ENCODE measurements around the gene MFAP2.
A peak's percentile ranks its signal among the peaks of the same experiment; 100 is the strongest.
"Not testable (repeated sequence)": the region's sequence is repeated elsewhere in the genome, so short reads cannot be mapped to it uniquely, and the experiment has no call there.

MFAP2 gene

DNA sequence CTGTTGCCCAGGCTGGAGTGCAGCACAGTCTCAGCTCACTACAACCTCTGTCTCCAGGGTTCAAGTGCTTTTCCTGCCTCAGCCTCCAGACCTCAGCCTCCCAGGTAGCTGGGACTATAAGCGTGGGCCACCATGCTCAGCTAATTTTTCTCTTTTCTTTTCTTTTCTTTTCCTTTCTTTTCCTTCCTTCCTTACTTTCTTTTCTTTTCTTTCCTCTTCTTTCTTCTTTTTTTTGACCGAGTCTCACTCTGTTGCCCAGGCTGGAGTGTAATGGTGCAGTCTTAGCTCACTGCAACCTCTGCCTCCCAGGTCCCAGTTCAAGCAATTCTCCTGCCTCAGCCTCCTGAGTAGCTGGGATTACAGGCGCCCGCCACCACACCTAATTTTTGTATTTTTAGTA, 16.3 kb downstream of the MFAP2 start:
- not testable (repeated sequence) for DNase-seq (ENCODE audit: low read depth in 1 of 2, low spot score in 1 of 2)

DNA sequence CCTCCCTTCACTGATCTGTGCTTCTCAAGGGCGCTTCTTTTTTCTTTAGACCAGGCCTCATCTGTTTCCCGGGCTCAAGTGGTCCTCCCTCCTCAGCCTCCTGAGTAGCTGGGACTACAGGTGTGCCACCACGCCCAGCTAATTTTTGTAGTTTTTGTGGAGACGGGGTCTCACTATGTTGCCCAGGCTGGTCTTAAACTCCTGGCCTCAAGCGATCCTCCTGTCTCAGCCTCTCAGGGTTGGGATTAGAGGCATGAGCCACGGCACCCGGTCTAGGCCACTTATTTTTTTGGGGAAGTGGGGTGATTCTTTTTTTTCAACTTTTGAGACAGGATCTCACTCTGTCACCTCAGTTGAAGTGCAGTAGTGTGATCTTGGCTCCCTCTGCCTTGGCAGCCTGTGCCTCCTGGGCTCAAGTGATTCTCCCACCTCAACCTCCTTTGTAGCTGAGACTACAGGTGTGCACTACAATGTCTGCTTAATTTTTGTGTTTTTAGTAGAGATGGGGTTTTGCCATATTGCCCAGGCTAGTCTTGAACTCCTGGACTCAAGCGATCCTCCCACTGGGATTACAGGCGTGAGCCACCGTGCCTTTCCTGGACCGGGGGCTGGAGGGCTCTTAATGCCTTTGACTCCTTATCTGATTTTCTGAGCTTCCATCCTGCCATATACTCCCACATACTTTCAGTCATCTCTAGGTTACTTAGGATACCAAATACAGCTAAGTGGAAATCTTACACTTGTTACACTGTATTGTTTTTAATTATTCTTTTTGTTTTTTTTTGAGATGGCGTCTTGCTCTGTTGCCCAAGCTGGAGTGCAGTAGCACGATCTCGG, 18.9 kb downstream of the MFAP2 start:
- no peak for DNase-seq (ENCODE audit: low read depth in 1 of 2, low spot score in 1 of 2)

- peak; percentile 56 to 69 for DNase-seq (ENCODE audit: low read depth in 1 of 2, low spot score in 1 of 2)
Measured at GRCh38 chr1:16960560-16961296, 19.7 kb downstream of the MFAP2 start.

- DNase-seq (ENCODE audit: low read depth in 1 of 2, low spot score in 1 of 2): no peak
Measured at GRCh38 chr1:16958475-16958874, 21.9 kb downstream of the MFAP2 start.

DNA sequence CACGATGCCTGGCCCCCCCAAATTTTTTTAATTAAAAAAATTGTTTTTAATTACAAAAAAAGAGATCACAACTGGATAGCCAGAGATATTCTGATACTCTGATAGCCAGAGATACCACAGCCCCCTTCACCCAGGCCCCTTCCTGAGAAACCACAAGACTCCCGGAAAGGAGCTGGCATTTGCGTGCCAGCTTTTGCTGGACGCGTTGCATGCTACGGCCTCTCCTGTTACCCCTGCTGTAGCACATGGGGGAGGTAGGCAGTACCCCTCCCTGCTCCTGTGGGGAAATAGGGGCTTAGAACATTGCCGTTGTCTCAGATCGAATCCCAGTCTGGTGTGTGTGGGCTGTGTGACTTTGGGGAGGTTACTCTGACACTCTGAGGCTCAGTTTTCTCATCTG, 22.7 kb downstream of the MFAP2 start:
- no peak for DNase-seq (ENCODE audit: low read depth in 1 of 2, low spot score in 1 of 2)

DNA sequence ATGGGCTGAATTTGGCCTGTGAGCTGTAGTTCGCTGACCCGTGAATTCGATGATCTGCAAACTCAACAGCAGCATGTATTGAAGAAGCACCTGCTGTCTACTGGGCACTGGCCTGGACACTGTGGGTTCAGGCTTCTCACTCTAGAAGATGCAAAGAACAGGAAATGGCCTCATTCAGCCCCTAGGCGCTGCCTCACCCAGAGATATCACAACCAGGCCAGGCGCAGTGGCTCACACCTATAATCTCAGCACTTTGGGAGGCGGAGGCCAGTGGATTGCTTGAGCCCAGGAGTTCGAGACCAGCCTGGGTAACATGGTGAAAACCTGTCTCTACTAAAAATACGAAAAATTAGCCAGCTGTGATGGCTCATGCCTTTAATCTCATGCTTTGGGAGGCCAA, 23.6 kb downstream of the MFAP2 start:
- no peak for DNase-seq (ENCODE audit: low read depth in 1 of 2, low spot score in 1 of 2)

- DNase-seq (ENCODE audit: low read depth in 1 of 2, low spot score in 1 of 2): no peak
Measured at GRCh38 chr1:16955186-16955585, 25.2 kb downstream of the MFAP2 start.

DNA sequence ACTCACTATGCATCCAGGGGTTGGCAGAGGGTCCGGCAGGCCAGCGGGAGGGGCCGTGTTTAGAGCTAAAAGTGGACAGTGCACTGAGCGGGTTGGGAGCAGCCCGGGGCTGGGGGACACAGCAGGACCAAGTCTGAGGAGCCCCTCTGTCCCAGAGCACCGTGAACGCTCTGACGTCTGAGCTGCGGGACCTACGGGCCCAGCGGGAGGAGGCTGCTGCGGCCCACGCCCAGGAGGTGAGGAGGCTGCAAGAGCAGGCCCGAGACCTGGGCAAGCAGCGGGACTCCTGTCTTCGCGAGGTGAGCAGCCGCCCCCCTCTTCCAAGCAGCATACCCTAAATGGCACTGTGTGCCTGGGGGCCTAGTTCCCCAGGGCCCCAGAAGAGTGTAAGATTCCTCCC, 25.8 kb downstream of the MFAP2 start:
- DNase-seq (ENCODE audit: low read depth in 1 of 2, low spot score in 1 of 2): no peak

DNA sequence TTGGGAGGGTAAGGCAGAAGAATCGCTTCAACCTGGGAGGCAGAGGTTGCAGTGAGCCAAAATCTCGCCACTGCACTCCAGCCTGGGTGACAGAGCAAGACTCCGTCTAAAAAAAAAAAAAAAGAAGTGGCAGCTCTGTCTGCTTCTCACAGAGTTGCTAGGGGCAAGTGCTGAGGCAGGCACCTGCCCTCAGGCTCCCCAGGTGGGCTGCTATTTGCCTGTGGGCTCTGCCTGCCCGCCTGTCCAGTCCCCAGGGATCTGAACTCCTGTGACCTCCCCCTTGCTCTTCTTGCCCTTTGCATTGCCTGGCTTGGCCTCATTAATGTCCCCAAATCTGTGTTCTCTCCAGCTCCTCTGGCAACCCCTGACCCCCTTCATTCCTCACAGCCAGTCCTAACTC, 28.0 kb downstream of the MFAP2 start:
- DNase-seq (ENCODE audit: low read depth in 1 of 2, low spot score in 1 of 2): not testable (repeated sequence)

DNA sequence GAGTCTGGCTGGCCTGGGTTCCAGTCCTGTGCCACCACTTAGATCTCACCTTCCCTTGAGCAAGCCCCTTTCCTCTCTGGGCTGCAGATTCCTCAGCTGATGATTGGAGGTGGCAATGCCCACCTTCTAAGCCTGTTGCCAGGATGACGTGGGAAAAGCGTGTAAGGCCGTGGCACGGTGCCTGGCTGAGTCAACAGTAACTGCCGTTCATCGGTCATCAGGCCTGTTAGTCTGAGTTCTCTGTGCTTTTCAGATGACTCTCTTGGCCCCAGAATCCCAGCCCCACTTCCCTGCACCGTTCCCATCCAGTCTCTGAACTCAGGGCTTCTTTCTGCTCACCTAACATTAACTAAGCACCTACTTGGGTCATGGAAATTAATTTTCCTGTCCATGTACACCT, 31.4 kb downstream of the MFAP2 start:
- not testable (repeated sequence) for DNase-seq (ENCODE audit: low read depth in 1 of 2, low spot score in 1 of 2)

- not testable (repeated sequence) for DNase-seq (ENCODE audit: low read depth in 1 of 2, low spot score in 1 of 2)
Measured at GRCh38 chr1:16948282-16948891, 32.0 kb downstream of the MFAP2 start.

DNA sequence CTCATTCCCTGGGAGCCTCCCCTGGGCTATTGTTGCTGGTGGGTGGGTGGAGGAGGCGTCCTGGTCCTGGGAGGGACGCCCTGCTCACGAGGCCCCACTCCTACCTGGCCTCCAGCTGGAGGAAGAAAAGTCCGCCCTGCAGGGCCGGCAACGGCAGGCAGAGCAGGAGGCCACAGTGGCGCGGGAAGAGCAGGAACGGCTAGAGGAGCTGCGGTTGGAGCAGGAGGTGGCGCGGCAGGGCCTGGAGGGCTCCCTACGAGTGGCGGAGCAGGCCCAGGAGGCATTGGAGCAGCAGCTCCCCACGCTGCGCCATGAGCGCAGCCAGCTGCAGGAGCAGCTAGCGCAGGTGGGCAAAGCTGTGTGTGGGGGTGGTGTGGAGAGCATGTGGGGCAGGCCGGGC, 33.8 kb downstream of the MFAP2 start:
- DNase-seq (ENCODE audit: low read depth in 1 of 2, low spot score in 1 of 2): no peak

- DNase-seq (ENCODE audit: low read depth in 1 of 2, low spot score in 1 of 2): not testable (repeated sequence)
Measured at GRCh38 chr1:16946185-16946584, 34.2 kb downstream of the MFAP2 start.

DNA sequence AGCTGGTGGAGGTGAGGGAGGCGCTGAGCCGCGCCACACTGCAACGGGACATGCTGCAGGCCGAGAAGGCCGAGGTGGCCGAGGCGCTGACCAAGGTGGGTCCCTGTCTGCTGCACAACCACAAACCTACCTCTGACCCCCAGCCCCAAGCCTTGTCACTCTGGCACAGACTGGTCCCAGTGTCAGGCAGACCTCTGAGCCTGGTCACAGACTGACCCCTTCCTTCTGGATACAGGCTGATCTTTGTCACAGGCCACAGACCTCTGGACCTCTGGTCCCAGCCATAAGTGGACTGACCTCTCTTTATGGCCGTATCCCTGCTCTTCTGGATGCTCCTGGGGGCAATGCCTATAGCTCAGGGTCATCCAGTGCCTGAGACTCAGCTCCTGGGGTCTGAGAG, 34.9 kb downstream of the MFAP2 start:
- not testable (repeated sequence) for DNase-seq (ENCODE audit: low read depth in 1 of 2, low spot score in 1 of 2)

GRCh38 chr1:16944038-16944437, 36.4 kb downstream of the MFAP2 start:
- DNase-seq (ENCODE audit: low read depth in 1 of 2, low spot score in 1 of 2): no peak

DNA sequence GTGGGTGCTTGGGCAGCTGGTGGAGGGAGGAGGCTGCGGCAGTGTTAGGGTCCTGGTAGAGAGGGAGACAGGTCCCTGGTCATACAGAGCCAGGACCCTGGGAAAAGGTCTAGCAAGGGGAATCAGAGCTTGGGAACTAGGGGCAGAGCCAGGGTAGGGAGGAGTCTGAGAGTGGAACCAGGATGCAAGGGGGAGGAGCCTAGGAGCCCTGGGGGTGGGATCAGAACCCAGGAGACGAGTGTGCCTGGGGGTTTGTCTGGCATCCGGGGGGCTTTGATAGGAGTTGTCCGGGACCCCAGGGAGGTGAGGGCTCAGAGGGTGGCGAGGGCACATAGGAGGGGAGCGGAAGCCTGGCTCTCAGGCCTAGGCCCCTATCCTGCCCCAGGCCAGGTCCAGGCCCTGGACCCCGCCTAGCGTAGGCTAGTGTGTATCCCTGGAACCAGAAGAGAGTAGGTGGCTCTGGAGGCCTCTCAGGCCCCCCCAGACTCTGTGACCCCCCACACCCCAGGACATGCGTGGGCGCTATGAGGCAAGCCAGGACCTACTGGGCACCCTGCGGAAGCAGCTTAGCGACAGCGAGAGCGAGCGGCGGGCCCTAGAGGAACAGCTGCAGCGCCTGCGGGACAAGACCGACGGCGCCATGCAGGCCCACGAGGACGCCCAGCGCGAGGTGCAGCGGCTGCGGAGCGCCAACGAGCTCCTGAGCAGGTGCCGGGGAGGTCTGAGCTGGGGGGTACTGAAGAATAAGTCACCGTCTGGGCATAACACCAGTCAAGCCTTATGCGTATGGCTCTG, 40.8 kb downstream of the MFAP2 start:
- DNase-seq (ENCODE audit: low read depth in 1 of 2, low spot score in 1 of 2): not testable (repeated sequence)

DNA sequence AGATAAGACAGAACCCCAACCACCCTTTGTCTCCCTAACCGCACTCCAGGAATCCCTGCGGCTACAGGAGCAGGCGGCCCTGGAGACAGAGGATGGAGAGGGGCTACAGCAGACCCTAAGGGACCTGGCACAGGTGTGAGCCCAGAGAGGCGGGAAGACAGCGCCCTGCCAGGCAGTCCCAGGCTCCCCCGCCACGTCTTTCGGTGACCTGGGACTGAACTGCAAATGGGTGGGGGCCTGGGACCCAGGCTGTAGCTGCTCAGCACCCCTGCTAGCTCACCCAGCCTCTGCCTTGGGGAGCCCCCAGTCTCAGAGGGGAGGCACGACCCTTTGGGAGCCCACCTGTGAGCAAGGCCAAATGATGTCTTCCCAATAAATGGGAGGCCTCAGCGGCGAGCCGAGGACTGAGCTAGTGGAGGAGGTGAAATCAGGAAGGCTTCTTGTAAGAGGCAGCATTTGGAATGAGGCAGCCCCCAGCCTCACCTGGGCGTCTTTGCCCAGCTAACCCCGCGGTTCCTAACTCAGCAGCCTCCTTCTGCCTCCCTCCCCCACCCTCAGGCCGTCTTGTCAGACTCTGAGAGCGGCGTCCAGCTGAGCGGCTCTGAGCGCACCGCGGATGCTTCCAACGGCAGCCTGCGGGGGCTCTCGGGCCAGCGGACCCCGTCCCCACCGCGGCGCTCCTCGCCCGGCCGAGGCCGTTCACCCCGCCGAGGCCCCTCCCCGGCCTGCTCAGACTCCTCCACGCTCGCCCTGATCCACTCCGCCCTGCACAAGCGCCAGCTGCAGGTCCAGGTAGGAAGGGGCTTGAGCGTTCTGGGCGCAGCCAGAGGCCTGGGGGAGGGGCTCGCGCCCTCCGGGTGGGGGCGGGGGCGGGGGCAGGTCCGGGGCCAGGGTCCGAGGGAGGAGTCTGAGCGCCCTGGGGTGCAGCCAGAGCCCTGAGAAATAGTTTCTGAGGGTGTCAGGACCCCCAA, 41.8 kb downstream of the MFAP2 start:
- no peak for DNase-seq (ENCODE audit: low read depth in 1 of 2, low spot score in 1 of 2)

- DNase-seq (ENCODE audit: low read depth in 1 of 2, low spot score in 1 of 2): not testable (repeated sequence)
Measured at GRCh38 chr1:16936580-16936979, 43.8 kb downstream of the MFAP2 start.

DNA sequence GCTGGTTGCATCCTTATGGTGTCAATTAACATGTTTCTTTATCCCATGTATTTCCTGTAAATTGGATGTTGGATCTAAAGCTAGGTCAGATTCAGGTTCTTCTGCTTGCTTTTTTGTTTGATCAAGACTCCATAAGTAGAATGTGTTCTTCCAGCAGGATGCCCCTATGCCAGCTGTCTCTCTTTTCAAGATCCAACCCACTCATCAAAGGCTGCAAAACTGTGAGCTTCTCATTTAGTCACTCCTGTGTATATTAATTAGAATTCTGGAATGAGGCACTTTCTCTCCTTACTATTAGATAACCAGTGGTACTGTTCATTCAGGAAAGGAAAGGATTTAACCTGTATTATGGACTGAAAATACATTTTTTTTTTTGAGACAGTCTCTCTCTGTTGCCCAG, 46.5 kb downstream of the MFAP2 start:
- DNase-seq (ENCODE audit: low read depth in 1 of 2, low spot score in 1 of 2): not testable (repeated sequence)
